DOHH2 (cell line): ENCODE measurements around the gene AMDHD1.

ENCODE experiments used
- EZH2phosphoT487 ChIP-seq: fragments of 200-600 bp; sonication (generic); IDR thresholded peaks from 2 replicates; pipeline ENCODE4 v1.6.1; 2017; ENCODE audit warnings: borderline replicate concordance, mild to moderate bottlenecking, antibody characterized with exemption, low read length, moderate library complexity, mixed read lengths
- TF ChIP-seq, protein P1 (sequence below): fragments of 200-600 bp; sonication (generic); IDR thresholded peaks from one replicate; pipeline ENCODE4 v1.5.1; 2014; ENCODE audit warnings: antibody characterized with exemption, mild to moderate bottlenecking, low read depth, low read length; ENCODE audit not compliant: poor library complexity, severe bottlenecking

GRCh38 chr12:95963096-95963495 lies 20.0 kb downstream of the AMDHD1 start:
- TF ChIP-seq, protein P1, sequence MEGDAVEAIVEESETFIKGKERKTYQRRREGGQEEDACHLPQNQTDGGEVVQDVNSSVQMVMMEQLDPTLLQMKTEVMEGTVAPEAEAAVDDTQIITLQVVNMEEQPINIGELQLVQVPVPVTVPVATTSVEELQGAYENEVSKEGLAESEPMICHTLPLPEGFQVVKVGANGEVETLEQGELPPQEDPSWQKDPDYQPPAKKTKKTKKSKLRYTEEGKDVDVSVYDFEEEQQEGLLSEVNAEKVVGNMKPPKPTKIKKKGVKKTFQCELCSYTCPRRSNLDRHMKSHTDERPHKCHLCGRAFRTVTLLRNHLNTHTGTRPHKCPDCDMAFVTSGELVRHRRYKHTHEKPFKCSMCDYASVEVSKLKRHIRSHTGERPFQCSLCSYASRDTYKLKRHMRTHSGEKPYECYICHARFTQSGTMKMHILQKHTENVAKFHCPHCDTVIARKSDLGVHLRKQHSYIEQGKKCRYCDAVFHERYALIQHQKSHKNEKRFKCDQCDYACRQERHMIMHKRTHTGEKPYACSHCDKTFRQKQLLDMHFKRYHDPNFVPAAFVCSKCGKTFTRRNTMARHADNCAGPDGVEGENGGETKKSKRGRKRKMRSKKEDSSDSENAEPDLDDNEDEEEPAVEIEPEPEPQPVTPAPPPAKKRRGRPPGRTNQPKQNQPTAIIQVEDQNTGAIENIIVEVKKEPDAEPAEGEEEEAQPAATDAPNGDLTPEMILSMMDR, result peak; percentile 17
- TF ChIP-seq EZH2phosphoT487, result no peak
